Adrenal gland (tissue), 12 donors: ENCODE data around the gene LENG9. TPM values are rescaled to one million over a fixed set of nuclear protein-coding genes. Genes with fewer than 3 reads are reported as not detected.
A peak's percentile ranks its signal among the peaks of the same experiment; 100 is the strongest.
"Not testable (repeated sequence)": the region's sequence is repeated elsewhere in the genome, so short reads cannot be mapped to it uniquely, and the experiment has no call there.

Source experiments
- DNase-seq, 7 donors: peaks; one replicate each; pipeline ENCODE4 v3.0.0-alpha.2; 2019 to 2020
- H3K27ac ChIP-seq, 5 donors: fragments of 200-600 bp; sonication (generic) in 4 of 5; 1 replicate in 3 of 5; 2 replicates in 2 of 5; pipeline versions ENCODE4 v1.5.1 to v1.8.0; 2016 to 2020; ENCODE audit warnings: mild to moderate bottlenecking in 1 of 5
- H3K27me3 ChIP-seq: fragments of 200-600 bp; 2 replicates; pipeline ENCODE4 v1.8.0; 2021
- H3K36me3 ChIP-seq, 2 donors: fragments of 200-600 bp; replicated peaks in 1 of 2; 1 replicate in 1 of 2; 2 replicates in 1 of 2; pipeline versions ENCODE4 v1.5.1 to v1.8.0; 2018 to 2022
- H3K4me1 ChIP-seq, 2 donors: fragments of 200-600 bp; replicated peaks in 1 of 2; 1 replicate in 1 of 2; 2 replicates in 1 of 2; pipeline versions ENCODE4 v1.5.1 to v1.8.0; 2018 to 2021
- H3K4me3 ChIP-seq, 4 donors: fragments of 200-600 bp; sonication (generic) in 3 of 4; one replicate each; pipeline ENCODE4 v1.5.1; 2016 to 2018
- H3K9me3 ChIP-seq, 3 donors: fragments of 200-600 bp; sonication (generic) in 1 of 3; replicated peaks in 1 of 3; 1 replicate in 2 of 3; 2 replicates in 1 of 3; pipeline versions ENCODE4 v1.5.1 to v1.8.0; 2016 to 2021
- POLR2A ChIP-seq, 2 donors: fragments of 450-650 bp; IDR thresholded peaks; one replicate each; pipeline ENCODE4 v1.6.1; 2017; ENCODE audit warnings: antibody characterized with exemption in 2 of 2, mild to moderate bottlenecking in 2 of 2, moderate library complexity in 1 of 2
- WGBS, 4 donors: extraction: QIAGEN DNeasy Blood & Tissue Kit in 2 of 4; methylation state at CpG; one replicate each; pipeline versions ENCODE4 v1.1.5 to v1.1.7; 2013 to 2017; 5-methylcytosine and 5-hydroxymethylcytosine counted together
- intact Hi-C, 2 donors: fragments of 100-400 bp; cut with DNase I; formaldehyde crosslinking; loops; one replicate each; pipeline versions ENCODE4 v1.14.1 to v1.15.0; 2022 to 2023
- polyA plus RNA-seq, 3 donors: library from polyadenylated mRNA; stranded (reverse); fragments of 200-250 nt in 2 of 3; fragments of 350-450 nt in 1 of 3; fragmentation: Illumina TruSeq in 1 of 3; extraction: RNeasy Lipid Tissue Mini Kit (QIAGEN cat#74804) in 1 of 3; gene quantifications; one replicate each; pipeline ENCODE4 v1.2.3, GENCODE V29; 2013 to 2014
- total RNA-seq, 9 donors: library from RNA; depleted of rRNA in 4 of 9; stranded (reverse); fragments of >200 nt in 4 of 9; fragments of 120-200 nt in 1 of 9; fragmentation: NEBNext Ultra II Directional in 1 of 9; extraction: Animal tissue kit (Norgen Biotek cat#: 25700) in 1 of 9; gene quantifications; one replicate each; pipeline versions ENCODE4 v1.1.0 to v1.2.4, GENCODE V29; 2013 to 2023
- TF ChIP-seq, protein P1 (sequence below), 6 experiments: fragments of 450-650 bp in 4 of 6; fragments of 200-600 bp in 2 of 6; sonication (generic) in 1 of 6; IDR thresholded peaks; 1 replicate in 5 of 6; 2 replicates in 1 of 6; pipeline versions ENCODE4 v1.5.1 to v1.8.0; 2016 to 2021; ENCODE audit warnings: antibody characterized with exemption in 6 of 6, mild to moderate bottlenecking in 2 of 6, moderate library complexity in 1 of 6
- donor health status: healthy with polysubstance abuse.
- donor health status: Bipolar disorder and iron deficiency.
- donor health status: DM: yes; HTN: yes; CAD: no.
- donor health status: DM: no; HTN: no; CAD: no.
- donor health status: DM: no; HTN: no; CAD: no.
- donor health status: DM: yes; HTN: yes; CAD: no.

LENG9 gene
- total and polyA plus RNA-seq, 12 donors: 1.3 to 15.3 (median 7.8) TPM

DNA sequence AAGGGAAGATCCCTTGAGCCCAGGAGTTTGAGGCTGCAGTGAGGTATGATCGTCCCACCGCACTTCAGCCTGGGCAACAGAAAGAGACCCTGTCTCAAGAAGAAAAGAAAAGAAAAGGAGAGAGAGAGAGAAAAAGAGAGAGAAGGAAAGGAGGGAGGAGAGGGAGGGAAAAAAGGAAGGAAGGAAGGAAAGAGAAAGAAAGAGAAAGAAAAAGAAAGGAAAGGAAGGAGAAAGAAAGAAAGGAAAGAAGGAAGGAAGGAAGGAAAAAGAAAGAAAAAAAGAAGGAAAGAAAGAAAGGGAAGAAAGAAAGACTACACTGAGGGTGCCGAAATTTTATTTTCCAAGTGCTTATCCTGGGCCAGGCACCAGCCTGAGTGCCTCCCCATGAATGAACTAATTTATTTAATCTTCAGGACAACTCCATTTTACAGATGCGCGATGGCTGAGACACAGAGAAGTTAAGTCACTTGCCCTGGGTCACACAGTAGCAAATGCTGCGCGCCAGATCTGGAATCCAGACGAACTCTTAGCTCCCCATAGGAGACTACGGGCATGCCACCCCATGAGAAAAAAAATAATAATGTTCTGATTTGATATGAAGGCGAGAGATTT, 6.8 kb upstream of the LENG9 start:
- no peak overlapping the region for H3K4me3 ChIP-seq
- WGBS, 4 donors: 69 to 76% (median 75%) methylated on average over 10 of the region's 10 CpGs
- intact Hi-C loops: no loop called here
- DNase-seq: peak in 2 of 7 donors; percentile 7 to 19
- peaks cover 0 to 27% of the 10 kb centered on the region in 2 donors for H3K4me1 ChIP-seq
- H3K27me3 ChIP-seq: peaks cover 3% of the 10 kb centered on the region
- no peak for TF ChIP-seq POLR2A (IDR thresholded peaks at IDR 0.05)
- TF ChIP-seq, protein P1, sequence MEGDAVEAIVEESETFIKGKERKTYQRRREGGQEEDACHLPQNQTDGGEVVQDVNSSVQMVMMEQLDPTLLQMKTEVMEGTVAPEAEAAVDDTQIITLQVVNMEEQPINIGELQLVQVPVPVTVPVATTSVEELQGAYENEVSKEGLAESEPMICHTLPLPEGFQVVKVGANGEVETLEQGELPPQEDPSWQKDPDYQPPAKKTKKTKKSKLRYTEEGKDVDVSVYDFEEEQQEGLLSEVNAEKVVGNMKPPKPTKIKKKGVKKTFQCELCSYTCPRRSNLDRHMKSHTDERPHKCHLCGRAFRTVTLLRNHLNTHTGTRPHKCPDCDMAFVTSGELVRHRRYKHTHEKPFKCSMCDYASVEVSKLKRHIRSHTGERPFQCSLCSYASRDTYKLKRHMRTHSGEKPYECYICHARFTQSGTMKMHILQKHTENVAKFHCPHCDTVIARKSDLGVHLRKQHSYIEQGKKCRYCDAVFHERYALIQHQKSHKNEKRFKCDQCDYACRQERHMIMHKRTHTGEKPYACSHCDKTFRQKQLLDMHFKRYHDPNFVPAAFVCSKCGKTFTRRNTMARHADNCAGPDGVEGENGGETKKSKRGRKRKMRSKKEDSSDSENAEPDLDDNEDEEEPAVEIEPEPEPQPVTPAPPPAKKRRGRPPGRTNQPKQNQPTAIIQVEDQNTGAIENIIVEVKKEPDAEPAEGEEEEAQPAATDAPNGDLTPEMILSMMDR (IDR thresholded peaks at IDR 0.05): no peak
- H3K36me3 ChIP-seq: no peaks in the 10 kb centered on the region
- H3K9me3 ChIP-seq: no peaks in the 10 kb centered on the region
- peak overlapping the region in 2 of 5 donors; percentile 66 to 75 for H3K27ac ChIP-seq

DNA sequence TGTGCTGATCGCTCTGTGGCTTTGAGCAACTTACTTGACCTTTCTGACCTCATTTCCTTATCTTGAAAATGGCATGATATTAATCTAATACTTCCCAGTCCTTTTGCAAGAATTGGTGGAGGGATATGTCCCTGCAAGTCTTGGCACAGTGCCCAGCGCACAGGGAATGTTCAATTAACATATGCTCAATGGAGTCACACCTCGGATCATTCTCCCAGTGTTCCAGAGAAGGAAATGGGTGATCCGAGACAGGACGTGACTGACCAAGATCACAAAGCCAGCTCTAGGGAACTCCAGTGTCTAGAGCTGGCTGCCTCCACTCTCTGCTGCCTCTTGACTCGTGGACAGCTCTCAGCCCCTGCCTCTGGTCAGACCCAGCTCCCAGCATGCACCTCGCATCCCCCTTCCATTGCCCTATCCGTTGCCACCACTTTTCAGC, 5.9 kb upstream of the LENG9 start:
- H3K4me1 ChIP-seq: peaks cover under 1 to 27% of the 10 kb centered on the region in 2 donors
- WGBS, 4 donors: 25 to 50% (median 37%) methylated on average over 8 of the region's 8 CpGs
- peak in 6 of 7 donors; percentile 26 to 68 (median 52) for DNase-seq
- intact Hi-C loops: no loop called here
- H3K9me3 ChIP-seq: no peaks in the 10 kb centered on the region
- no peak for TF ChIP-seq POLR2A (IDR thresholded peaks at IDR 0.05)
- TF ChIP-seq, protein P1 (IDR thresholded peaks at IDR 0.05): no peak
- H3K27ac ChIP-seq: peak overlapping the region in 2 of 5 donors; percentile 26 to 65
- no peak overlapping the region for H3K4me3 ChIP-seq
- H3K36me3 ChIP-seq: no peaks in the 10 kb centered on the region
- H3K27me3 ChIP-seq: peaks cover 3% of the 10 kb centered on the region

DNA sequence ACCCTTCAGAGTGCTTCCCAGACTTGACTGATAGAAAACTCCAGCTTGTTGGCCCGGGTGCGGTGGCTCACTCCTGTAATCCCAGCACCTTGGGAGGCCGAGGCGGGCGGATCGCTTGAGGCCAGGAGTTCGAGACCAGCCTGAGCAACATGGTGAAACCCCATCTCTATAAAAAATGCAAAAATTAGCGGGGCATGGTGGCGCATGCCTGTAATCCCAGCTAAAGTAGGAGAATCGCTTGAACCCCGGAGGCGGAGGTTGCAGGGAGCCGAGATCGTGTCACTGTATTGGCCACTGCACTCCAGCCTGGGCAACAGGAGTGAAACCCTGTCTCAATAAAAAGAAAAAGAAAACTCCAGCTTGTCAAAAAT, 2.5 kb upstream of the LENG9 start:
- intact Hi-C loops, H3K4me3 ChIP-seq, H3K27ac ChIP-seq, H3K9me3 ChIP-seq, H3K27me3 ChIP-seq, DNase-seq: not testable (repeated sequence)
- H3K4me1 ChIP-seq: peaks cover 16 to 41% of the 10 kb centered on the region in 2 donors
- WGBS, 4 donors: 94 to 99% (median 98%) methylated on average over 11 to 14 of the region's 14 CpGs
- peaks cover 0 to 14% of the 10 kb centered on the region in 2 donors for H3K36me3 ChIP-seq

DNA sequence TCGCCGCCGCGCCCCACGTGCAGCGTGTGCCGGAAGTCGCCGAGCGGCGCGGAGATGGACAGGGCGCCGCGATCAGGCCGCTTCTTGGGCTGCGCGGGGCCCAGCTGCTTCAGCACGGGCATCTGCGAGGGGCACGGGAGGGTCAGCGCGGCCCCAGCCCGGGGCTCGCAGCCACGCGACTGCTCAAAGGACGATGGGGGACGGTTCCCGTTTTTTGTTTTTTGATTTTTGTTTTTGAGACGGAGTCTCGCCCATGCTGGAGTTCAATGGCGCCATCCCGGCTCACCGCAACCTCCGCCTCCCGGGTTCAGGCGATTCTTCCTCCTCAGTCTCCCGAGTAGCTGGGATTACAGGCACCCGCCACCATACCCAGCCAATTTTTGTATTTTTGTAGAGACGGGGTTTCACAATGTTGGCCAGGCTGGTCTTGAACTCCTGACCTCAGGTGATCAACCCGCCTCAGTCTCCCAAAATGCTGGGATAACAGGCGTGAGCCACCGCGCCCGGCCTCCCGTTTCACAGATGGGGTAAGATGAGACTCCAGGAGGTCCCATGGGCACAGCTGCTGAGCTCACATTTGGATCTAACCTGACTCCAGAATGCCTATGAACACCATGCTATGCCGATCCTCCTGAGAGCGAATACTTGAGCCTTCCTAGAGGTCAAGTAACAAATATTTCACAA, 2.0 kb upstream of the LENG9 start:
- peak in 4 of 7 donors; percentile 27 to 45 (median 35) for DNase-seq
- Histone ChIP-seq H3K4me3 (no peak overlapping the region), H3K27me3 (peaks cover 3% of the 10 kb centered on the region), H3K9me3 (no peaks in the 10 kb centered on the region), H3K27ac (no peak overlapping the region), H3K36me3 (peaks cover 0 to 19% of the 10 kb centered on the region in 2 donors), H3K4me1 (peaks cover 16 to 37% of the 10 kb centered on the region in 2 donors)
- intact Hi-C loops: no loop called here
- WGBS, 4 donors: 63 to 91% (median 80%) methylated on average over 25 to 49 of the region's 49 CpGs
- TF ChIP-seq, protein P1 (IDR thresholded peaks at IDR 0.05): no peak
- TF ChIP-seq POLR2A (IDR thresholded peaks at IDR 0.05): no peak
